HG02678 (cell line): ENCODE data around the gene PLXDC1.
"Not testable (repeated sequence)": the region's sequence is repeated elsewhere in the genome, so short reads cannot be mapped to it uniquely, and the experiment has no call there.

ENCODE experiments used
- ATAC-seq: cut with Tn5 transposase; IDR thresholded peaks from one replicate; pipeline ENCODE4 v1.9.1; 2021; ENCODE audit warnings: mild to moderate bottlenecking, moderate library complexity; ENCODE audit not compliant: unreplicated experiment

Gene PLXDC1

DNA sequence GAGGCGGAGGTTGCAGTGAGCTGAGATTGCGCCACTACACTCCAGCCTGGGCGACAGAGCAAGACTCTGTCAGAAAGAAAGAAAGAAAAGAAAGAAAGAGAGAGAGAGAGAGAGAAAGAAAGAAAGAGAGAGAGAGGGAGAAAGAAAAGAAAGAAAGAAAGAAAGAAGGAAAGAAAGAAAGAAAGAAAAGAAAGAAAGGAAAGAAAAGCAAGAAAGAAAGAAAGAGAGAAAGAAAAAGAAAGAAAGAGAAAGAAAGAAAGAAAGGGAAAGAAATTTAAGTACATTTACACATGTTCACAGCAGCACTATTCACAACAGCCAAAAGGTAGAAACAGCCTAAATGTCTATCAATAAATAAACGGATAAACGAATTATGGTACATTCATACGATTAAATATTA is 21.9 kb downstream of the PLXDC1 start:
- not testable (repeated sequence) for ATAC-seq

GRCh38 chr17:39126436-39126835 is 25.0 kb downstream of the PLXDC1 start:
- ATAC-seq, result no peak

- ATAC-seq, result no peak
Measured at GRCh38 chr17:39125143-39125875, 26.1 kb downstream of the PLXDC1 start.

DNA sequence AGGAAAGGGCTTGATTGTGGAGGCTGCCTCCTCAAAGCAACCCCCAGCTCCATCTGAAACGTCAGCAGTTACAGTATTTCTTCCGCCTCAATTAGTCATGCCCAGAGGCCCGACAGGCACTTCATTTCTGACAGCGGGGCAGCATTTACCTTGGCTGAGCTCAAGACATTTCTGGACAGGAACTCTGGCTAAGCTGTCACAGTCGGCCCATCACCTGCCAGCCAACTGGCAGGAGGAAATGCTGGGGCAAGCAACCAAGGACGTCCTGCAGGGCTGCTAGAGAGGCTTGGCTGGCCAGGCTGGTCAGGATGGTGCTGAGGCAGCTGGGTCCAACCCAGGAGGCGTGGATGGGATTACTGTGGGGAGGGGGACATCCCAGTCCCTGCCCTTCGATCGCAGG is 27.8 kb downstream of the PLXDC1 start:
- ATAC-seq, result no peak

DNA sequence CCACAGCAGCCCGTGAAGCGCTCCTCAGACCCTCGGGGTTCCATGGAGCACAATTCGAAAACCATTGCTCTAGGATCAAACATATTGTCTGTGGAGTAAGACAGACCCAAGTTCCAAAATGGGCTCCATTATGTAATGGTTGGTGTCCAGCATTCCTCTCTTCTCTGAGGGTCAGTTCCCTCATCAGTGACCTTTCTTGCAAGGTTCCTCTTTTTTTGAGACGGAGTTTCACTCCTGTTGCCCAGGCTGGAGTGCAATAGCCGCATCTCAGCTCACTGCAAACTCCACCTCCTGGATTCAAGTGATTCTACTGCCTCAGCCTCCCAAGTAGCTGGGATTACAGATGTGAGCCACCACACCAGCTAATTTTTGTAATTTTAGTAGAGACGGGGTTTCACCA is 28.4 kb downstream of the PLXDC1 start:
- no peak for ATAC-seq

GRCh38 chr17:39121919-39122318 is 29.5 kb downstream of the PLXDC1 start:
- ATAC-seq, result not testable (repeated sequence)

DNA sequence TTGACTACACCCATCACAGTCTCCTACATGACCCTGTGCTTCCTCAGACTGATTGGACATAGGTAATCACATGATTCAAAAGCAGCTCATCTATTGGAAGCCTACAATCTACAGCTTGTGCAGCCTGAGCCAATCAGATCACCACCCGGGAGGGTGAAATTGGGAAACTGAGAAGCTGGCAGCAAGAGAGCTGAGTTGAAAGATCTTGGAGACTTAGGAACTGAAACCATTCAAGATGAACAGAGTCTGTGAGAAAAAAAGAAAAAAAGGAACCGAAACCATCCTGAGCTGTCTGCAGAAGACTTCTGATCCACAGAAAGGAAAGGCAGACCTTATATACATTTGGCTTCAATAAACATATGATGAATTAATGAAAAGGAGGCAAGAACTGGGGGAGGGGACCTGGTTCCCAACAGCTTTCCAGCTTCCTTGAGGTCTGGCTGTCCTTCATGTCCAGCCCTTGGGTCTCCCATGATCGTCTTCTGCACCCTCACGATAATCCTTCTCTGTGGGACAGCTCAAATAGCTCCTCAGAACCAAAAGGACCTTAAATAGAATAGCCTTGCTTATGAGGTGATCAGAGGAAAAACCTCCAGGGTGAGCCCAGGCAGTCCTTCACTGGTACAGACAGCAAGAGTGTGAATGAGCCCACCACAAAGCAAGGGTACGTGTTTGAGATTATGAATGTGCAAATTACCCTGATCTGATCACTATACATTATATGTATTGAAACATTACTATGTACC is 32.6 kb downstream of the PLXDC1 start:
- no peak for ATAC-seq

DNA sequence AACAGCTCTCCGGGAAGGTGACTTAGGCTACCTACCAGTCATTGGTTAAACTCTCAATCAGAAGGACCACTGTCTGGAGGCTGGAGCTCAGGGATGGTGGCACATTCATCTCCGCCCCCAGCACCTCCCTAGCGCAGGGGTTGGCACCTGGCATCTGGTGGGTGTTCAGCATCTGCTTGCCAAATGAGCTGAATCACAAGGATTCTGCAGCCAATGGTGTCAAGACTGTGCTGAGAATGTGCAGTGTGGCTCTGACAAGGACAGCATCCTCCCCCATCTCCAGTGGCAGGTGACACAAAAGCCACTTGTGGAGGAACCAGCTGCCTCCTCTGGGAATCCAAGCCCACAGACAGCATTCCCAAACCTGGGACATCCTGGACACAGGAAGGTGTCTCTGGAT is 35.2 kb downstream of the PLXDC1 start:
- ATAC-seq, result no peak

DNA sequence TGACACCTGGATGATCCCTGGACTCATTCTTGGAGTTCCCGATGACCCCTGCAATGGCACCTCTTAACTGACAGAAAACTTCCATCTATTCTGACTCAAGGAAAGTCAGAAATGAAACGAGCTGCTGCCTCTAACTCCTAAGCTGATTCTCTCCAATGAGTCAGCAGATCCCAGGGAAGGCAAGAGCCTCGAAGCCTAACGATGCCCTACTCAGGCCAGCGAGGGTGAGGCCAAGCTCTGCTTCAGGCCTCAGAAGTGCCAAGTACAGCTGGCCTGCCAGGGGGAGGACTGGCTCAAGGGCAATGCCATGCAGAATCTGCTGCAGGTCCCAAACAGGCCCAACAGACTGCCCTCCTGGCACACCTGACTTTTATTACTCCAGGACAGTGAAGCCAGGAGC is 36.3 kb downstream of the PLXDC1 start:
- ATAC-seq, result no peak

- no peak for ATAC-seq
Measured at GRCh38 chr17:39114723-39115122, 36.7 kb downstream of the PLXDC1 start.

DNA sequence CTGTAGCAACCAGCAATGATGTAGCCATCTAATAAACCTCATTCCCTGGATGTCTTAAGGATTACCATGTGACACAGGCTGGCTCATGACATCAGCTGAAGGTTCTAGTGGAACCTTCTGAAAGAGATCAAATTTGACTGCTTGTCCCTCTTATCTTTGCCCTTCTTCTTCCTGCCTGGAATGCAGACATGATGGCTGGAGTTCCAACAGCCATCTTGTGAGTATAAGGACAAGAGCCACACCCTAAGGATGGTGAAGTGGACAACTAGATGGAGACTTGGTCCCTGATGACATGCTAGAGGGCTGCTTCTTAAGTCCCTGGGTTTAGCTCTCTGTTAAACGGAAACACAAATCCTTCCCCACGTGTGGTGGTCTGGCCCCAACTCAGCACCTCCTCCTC is 37.6 kb downstream of the PLXDC1 start:
- ATAC-seq, result no peak

DNA sequence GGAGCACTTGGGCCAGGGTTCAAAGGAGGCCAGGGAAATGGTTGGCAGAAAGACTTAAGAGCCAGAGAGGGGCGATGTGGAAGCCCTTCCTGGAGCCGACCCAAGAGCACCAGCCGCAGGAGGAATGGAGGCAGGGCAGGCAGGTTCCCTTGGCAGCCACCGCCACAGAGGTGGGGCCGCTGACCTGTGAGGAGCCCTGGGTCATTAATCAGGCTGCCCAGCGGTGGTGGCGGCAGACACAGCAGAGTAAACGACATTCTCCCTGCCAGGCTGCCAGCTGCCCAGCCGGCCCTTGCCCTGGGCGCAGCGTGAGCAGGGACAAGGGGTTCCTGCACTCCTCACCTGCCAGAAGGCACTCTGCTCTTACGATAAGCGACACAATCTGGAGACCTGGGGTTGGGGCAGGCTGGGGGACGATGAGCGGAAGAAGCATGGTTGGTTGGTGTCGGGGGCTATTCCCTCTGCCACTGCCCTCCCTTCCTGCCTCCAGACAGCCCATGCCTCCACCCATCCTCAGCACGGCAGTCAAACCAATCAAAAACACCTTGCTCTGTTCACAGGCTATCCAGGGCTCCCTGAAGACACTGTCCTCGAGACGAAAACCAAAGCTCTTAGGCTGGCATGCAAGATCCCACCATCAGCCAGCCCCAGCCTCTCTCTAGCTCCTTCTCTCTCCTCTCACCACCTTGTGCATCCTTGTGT is 40.9 kb downstream of the PLXDC1 start:
- no peak for ATAC-seq

- no peak for ATAC-seq
Measured at GRCh38 chr17:39108461-39109375, 42.7 kb downstream of the PLXDC1 start.

- no peak for ATAC-seq
Measured at GRCh38 chr17:39107973-39108372, 43.5 kb downstream of the PLXDC1 start.

GRCh38 chr17:39107155-39107554 is 44.3 kb downstream of the PLXDC1 start:
- no peak for ATAC-seq

DNA sequence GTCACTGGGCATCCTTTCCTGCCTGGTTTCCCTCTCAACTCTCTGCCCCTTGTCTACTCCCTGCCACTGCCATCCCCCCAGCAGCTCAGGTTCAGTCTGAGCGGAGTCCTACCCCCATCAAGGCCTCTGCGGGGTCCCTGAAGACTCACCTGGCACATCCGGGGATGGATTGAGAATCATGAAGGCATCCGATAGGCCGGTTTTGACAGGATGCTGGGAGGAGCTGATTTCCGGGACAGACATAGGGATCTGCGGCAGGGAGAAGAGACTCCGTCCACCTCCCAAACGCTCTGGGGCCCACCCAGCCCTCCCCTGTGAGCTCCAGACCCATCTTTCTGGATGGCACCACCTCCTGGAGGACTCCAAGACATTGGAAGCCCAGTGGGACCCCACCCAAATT is 45.7 kb downstream of the PLXDC1 start:
- ATAC-seq, result no peak

DNA sequence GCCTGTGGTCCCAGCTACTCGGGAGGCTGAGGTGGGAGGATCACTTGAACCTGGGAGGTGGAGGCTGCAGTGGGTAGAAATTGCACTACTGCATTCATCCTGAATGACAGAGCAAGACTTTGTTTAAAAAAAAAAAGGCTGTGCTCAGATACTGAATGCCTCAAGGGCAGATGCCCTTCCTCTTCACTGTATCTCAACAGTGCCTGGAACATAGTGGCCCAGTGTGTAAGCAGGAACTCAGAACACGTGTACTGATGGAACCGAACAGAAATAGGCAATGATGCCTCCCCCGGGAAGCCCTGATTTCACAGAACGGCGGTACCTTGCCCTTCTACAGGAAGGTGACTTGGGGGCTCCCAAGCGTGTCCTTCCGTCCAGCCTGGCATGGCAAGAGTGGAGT is 46.8 kb downstream of the PLXDC1 start:
- no peak for ATAC-seq

DNA sequence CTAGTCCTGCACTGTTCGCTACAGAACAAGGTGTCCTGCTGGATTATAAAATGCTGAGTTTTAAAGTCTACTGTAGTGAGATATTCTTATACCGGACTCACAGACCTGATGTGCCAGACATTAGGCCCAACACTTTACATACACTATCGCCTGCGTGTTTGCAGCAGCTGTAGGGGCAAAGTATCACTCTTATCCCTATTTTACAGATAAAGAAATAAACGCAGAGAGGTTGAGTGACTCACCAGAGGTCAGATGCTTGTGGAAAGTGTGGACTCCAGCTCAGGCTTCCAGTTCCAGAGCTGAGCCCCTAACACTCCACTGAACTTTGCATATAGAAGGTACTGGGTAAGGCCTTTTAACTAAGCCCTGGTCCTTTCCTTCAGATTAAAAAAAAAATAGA is 47.4 kb downstream of the PLXDC1 start:
- ATAC-seq, result no peak

GRCh38 chr17:39101091-39101490 is 50.3 kb downstream of the PLXDC1 start:
- ATAC-seq, result no peak

GRCh38 chr17:39100530-39100929 is 50.9 kb downstream of the PLXDC1 start:
- ATAC-seq, result no peak
